DMS153 treated with DMSO at 0.1 percent for 48 hours (cell line): ENCODE data around the gene DTHD1.

Source experiments
- DNase-seq: peaks from one replicate; lab custom pipeline; 2025; ENCODE audit not compliant: unreplicated experiment; lab: John Stamatoyannopoulos, UW

Gene DTHD1

DNA sequence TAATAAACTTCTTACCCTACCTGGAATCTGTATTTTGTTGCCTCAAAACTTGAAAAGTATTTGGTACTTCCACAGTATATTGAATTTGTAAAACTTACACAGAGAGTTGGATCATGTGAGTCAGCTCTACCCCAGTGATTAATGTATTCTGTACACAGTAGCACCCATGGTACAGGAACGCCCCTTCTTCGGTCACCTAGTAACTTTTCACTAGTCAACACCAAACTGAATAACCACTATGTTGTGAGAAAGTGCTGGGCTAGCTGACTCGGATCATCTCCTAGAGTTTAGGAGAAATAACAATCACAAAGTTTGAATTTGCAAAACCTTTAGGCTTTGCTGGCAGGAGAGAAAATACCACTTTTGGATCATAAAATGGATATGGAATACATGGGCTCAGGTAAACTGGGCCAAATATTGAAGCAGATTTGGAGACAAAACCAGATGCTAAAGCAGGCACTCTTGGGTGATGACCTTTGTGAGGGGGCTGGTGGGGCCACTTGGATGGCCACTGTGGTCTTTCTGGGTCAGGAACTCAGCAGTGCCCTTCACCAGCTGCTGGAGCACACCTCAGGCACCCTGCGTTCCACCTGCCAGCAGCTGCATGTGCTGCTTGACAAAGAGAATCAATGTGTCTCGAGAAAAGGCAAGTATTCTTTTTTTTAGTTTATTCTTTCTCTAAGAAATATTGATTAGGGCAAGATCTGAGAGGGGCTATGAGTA lies at the start of gene DTHD1:
DTHD1 (plus strand) TSS at position 233 of the 723 bp plus-strand sequence; CDS start at position 376, 143 bp downstream.
- no peak for DNase-seq

DNA sequence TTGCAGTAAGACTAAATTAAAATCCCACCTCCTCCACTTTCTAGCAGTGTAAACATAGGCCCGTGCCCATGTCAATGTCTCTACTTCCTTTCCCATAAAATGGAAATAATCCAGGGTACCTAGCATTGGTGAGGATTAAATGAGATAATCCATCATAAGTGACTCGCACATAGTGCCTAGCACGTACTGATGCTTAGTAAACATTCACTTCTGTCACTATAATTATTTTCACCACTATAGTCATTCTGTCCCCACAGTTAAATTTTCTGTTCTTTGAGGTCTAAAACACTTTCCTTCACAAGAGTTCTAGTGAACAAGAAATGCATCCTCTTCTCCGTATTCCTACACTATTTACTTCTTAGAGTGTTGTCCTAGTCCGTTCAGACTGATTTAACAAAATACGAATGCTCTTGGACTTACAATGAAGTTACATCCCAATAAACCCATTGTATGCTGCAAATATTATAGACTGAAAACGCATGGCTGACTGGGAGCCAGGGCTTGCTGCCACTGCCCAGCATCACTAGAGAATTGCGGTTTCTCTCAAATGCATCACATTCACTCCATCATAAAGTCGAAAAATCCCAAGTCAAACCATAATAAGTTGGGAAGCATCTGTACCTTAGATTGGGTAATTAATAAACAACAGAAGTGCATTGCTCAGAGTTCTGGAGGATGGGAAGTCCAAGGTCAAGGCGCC lies 47.7 kb upstream of the DTHD1 start:
- no peak for DNase-seq

- no peak for DNase-seq
Measured at GRCh38 chr4:36235306-36235705, 46.1 kb upstream of the DTHD1 start.

DNA sequence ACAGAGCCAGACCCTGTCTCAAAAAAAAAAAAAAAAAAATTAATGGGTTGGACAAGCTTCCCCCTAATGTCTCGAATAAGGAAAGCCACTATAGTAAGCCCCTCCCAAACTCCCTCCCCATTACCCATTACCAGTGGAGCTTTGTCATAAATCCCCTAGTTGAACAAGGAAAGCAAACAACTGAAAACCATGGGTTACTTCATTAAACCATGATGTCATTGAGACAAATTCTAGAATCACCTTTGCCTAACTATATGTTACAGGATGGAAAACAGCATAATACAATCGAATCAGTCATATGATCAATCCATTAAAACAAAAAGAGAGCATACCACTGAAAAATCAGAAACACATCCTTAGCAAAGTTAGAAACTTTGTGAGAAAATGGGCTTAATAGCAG lies 45.3 kb upstream of the DTHD1 start:
- DNase-seq: no peak

- DNase-seq: no peak
Measured at GRCh38 chr4:36237366-36238313, 43.8 kb upstream of the DTHD1 start.

DNA sequence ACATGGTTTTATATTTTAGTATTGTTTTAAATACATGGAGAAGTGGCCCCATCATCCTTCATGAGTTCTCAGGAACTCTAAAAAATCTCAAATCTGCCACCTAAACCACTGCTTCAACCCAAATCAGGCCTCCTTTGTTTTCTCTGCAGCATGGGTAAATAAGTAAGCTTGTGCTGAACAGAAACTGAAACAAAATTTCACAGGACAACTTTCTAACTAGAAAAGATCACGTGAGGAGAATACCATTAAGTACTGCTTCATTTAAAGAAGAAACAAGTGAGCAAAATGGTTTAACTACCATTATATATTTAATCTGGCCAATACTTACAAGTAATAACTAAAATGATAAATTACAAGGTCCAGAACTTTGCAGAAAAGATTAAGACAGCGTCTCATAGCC lies 39.6 kb upstream of the DTHD1 start:
- no peak for DNase-seq

DNA sequence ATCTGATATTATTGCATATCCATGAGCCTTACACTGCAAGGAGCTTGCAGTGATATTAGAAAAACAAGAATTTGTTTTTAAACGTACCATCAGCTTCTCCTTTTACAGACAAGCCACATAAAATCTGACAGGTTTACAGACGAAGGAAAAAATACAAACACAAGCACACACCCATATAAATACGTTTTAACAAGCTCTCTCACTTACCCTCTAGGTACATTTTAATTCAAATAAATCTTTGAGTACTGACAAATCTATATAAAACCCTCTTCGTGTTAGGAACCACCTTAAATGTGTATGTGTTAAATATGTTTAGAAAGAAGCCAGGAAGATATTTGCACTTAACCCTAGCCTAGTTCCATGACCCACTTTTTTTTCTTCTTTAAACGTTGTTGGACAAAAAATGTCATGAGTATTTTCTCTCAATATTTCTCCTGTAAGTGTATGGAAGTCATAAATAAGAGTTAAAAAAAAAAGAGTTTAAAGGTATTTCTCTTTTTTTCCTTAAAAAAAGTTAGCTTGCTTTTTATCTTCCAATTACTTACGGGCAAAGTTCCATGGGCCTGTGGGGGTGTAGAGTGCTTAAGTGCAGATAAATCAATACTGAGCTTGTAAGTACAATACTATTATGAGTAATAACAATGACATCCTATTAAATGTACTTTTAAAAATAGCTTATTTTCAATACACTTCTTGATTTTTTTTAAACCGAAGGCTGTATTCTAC lies 38.6 kb upstream of the DTHD1 start:
- DNase-seq: no peak

- peak; percentile 21 for DNase-seq
Measured at GRCh38 chr4:36243355-36244256, 37.8 kb upstream of the DTHD1 start.

DNA sequence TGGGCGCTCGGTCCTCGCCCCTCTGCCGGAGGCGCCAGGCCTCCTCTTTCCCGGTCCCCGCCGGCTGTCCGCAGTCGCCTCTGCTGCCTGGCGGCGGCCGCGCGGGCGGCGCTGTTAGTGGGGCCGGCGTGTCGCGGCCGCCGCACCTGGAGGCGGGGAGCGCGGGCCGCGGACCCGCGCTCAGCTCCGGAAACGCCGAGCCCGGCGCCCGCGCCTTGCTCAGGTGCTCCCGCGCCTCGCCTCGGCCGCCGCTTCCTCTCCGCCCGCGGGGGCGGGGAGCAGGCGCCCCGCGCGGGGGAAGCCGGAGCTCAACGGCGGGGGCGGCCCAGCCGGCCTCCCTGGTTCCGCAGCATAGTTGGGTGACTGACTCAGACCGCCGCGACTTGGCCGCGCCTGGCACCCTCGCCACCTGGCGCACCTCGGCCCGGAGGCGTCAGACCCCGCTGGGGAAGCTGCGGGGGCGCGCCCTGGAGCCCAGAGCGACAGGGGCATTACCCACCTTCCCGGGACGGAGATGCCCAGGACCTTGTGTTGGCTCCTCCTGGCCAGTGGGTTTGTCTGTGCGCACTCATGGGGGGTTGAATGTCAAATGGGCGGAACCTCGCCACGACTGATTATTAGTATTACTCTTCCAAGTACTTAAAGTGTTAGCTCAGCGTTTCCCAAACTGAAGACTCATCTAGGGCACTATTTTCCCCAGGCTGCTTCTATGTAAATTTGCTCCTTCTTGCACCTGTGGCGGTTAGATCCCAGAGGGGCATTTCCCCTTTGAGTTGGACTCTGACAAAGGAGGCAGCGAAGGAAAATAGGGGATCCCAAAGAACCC lies 36.9 kb upstream of the DTHD1 start, which contains the start of gene ARAP2:
ARAP2 (minus strand) TSS at position 258 of the 826 bp plus-strand sequence. CDS start 15,028 bp downstream, outside the sequence.
- peak; percentile 21 for DNase-seq

DNA sequence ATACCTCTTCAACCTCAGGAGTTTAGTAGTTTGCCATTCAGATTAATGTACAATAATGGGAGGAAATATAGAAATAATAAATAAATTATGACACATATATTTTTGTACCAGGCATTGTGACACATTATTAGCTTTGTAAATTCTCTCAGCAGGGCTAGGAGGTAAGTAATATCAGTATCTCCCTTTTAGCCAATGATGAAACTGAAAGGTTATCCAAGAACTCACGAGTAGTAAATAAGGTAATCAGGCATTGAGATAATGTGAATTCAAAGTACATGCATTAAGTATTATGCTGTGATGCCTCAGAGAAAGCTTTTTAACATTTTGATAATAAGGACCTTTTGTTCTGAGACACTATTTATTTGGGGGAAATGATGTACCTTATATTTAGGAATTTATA lies 31.8 kb upstream of the DTHD1 start:
- DNase-seq: no peak

DNA sequence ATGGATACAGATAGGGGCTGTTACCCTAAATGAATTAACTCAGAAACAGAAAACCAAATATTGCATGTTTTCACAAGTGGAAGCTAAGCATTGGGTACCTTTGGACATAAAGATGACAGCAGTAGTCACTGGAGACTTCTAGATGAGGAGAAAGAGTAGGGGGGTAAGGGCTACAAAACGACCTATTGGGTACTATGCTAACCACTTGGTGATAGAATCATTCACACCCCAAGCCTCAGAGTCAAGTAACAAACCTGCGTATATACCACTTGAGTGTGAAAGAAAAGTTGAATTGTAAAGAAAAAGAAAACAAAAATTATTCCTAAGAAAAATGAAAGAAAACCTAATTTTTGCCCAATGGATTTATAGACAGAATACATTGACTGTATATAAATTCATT lies 29.4 kb upstream of the DTHD1 start:
- DNase-seq: no peak

DNA sequence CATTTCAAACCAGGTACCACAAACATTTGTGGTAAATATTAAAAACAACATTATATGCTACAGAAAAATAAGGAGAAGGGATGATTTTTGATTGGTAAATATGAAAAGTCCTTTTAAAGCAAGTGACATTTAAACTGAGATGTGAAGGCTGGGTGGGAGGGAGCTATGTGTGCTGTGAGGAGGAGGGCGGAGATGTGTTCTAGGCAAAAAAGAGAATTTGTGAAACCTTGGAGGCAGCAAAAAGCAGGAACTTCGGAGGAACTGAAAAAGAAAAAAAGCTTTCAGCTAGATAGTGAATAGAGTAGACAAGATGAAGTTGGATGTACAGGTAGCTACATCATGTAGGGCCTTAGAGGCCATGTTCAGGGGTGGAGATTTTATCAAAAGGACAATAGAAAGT lies 27.0 kb upstream of the DTHD1 start:
- no peak for DNase-seq

DNA sequence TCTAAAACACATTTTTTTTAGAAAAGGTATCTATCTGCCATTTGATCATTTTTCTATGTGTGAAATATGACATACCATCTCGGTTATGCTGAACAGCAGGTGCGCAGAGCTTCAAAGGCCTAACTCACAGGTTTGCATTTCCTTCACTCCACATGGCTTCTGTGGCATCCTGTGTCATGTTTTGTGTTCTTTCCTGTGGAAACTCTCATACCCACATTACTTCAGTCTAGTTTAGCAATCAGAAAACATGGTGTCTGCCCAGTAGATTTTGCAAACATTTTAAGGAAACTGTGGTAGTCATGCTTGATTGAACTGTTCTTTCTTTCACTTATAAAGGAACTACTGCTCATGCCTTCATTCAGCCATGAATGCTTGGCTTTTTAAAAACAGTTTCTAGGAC lies 25.8 kb upstream of the DTHD1 start:
- DNase-seq: no peak

DNA sequence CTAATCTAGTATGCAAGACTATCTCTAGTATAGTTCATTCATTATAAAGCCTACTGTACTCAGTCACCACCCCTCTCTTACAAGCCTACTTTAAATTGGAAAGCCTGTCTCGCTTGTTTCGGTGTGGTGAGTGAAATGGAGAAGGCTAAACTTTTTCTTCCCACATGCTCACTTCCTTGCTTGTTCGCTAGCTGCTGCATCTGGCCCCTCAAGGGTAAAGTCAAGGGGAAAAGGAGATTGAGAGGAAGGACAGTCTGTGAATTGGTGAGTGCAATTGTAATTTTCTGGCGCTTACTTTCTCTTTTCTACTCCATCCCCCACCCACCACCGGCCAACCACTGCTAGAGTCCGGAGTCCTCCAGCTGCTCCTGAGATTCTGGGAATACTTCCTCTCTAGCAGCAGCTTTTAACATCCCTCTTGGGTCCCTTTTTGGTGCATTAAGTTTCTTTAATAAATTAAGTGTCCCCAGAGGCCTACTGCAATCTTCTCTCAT lies 25.0 kb upstream of the DTHD1 start:
- no peak for DNase-seq

- DNase-seq: no peak
Measured at GRCh38 chr4:36260731-36261130, 20.7 kb upstream of the DTHD1 start.

GRCh38 chr4:36264207-36264826 lies 17.1 kb upstream of the DTHD1 start:
- no peak for DNase-seq

DNA sequence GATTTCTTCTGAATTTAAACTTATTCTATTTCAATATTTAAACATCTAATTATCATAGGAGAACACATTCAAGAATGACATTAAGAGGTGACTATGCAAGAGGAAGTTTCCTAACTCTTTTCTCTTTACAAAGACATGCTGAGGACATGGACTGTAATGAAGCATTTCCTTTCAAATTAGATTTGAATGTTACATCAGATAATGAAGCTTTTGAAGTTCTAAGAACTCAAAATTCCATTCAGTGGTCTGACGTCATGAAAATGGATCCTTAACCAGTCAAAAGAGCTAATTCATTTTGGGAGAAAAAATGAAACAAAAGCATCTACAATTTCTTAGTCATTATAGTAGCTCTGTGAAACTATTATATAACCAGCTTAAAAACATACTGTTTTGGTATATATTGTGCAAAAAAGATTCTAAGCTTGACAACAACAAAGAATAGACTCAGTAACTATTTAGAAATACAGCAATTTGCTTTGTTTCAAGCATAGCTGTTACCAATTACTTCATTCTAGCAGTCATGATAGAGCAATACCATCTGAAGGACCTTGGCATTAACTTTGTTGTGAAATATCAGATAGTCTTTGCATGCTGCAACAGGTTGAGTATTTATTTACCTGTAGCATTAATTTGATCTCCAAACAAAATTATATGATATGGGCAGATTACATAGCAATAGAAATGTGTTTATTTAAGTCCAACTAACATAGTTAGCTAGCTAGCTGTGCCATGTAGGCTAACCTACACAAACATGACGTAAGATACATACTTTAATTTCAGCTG lies 13.7 kb upstream of the DTHD1 start:
- DNase-seq: no peak
